Activated T-helper 9 cell treated with anti-CD3 and anti-CD28 coated beads, Interleukin-2, amount 50 U/mL, for 16 hours (primary cell): Measurements from ENCODE around the gene MS4A18.

Experiments used
- DNase-seq: peaks from one replicate; pipeline ENCODE4 v3.0.0-alpha.2; 2020; ENCODE audit warnings: low read depth

The MS4A18 gene

DNA sequence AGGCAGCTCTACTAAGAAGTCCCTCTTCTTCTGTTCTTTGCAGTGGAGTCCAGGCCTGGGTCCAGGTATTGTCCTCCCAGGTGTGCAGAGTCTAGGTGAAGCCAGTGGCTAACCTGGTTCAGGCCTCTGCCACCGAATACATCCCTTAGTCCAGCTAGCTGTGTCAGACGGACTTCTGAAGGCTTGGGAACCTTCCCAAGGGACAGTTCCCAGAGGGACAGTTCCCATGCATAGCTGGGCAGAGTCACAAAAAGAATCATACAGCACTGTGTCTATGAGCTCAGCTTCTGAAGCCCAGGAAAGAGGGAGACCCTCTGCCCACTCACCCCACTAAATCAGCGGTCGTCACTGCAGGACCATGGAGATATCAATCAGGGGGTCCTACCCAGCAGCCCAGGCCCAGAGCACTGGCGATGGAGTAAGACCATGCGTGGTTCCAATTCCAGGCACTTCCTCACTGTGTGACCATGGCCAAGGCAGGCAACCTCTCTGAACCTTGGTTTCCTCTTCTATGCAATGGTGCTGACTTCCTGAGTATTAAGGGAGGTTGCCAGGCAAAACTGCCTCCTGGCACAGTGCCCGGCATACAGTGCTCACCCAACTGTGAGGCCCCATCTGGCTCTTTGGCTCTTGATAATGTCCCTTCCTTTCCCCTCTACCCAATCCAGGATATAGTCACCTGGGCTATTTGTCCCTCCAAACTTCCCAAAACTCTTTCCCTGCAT lies 64.0 kb downstream of the MS4A18 start:
- DNase-seq, result no peak

- no peak for DNase-seq
Observed at GRCh38 chr11:60790726-60791125, 66.2 kb downstream of the MS4A18 start.

- no peak for DNase-seq
Observed at GRCh38 chr11:60791153-60791933, 66.8 kb downstream of the MS4A18 start.

DNA sequence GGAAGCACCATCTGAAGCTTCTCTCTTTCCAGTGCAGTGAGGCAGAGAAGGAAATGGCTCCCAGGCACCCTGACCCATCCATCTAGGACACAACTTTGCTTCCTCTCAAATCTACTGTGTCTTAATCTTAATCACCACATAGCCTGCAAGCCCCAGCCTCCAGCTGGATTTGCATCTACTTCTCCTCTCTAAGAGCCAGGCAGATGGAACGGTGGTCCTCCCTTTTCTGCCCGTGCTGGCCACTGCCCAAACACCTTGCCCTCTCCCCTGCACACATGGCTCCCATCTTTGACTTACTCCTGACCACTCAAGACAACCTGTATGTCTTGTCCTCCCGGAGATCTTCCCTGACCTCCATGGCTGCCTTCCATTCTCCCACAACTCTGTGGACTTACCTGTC lies 68.0 kb downstream of the MS4A18 start:
- no peak for DNase-seq
